DMS53 (cell line): ENCODE results near the gene NINJ2.
A peak's percentile ranks its signal among the peaks of the same experiment; 100 is the strongest.

ENCODE experiments used
- DNase-seq: peaks from one replicate; lab custom pipeline; 2025; lab: John Stamatoyannopoulos, UW

The NINJ2 gene

GRCh38 chr12:546920-547845 lies 116.1 kb downstream of the NINJ2 start:
- DNase-seq = peak; percentile 90

GRCh38 chr12:546265-546919 lies 116.9 kb downstream of the NINJ2 start:
- DNase-seq = peak; percentile 60

- no peak for DNase-seq
These were observed 117.4 kb downstream of the NINJ2 start for GRCh38 chr12:545835-546234.

GRCh38 chr12:544941-545635 lies 118.2 kb downstream of the NINJ2 start:
- DNase-seq = peak; percentile 43

- no peak for DNase-seq
These were observed 119.1 kb downstream of the NINJ2 start for GRCh38 chr12:544142-544541.

- DNase-seq = no peak
These were observed 120.2 kb downstream of the NINJ2 start for GRCh38 chr12:543114-543451.

GRCh38 chr12:542395-543113 lies 120.7 kb downstream of the NINJ2 start:
- DNase-seq = no peak

GRCh38 chr12:541676-542324 lies 121.4 kb downstream of the NINJ2 start:
- no peak for DNase-seq

GRCh38 chr12:539540-540310 lies 123.5 kb downstream of the NINJ2 start:
- DNase-seq = no peak

- DNase-seq = peak; percentile 42
These were observed 124.3 kb downstream of the NINJ2 start for GRCh38 chr12:538731-539539.

GRCh38 chr12:537772-538171 lies 125.5 kb downstream of the NINJ2 start:
- peak; percentile 97 for DNase-seq

- DNase-seq = no peak
These were observed 126.4 kb downstream of the NINJ2 start for GRCh38 chr12:536751-537245.

- no peak for DNase-seq
These were observed 127.8 kb downstream of the NINJ2 start for GRCh38 chr12:535396-535795.

- no peak for DNase-seq
These were observed 129.0 kb downstream of the NINJ2 start for GRCh38 chr12:534216-534615.

- no peak for DNase-seq
These were observed 129.5 kb downstream of the NINJ2 start for GRCh38 chr12:533718-534117.

- peak; percentile 88 for DNase-seq
These were observed 130.2 kb downstream of the NINJ2 start for GRCh38 chr12:532908-533565.

- peak; percentile 40 for DNase-seq
These were observed 131.2 kb downstream of the NINJ2 start for GRCh38 chr12:531951-532585.

- no peak for DNase-seq
These were observed 132.4 kb downstream of the NINJ2 start for GRCh38 chr12:530821-531220.

GRCh38 chr12:530308-530707 lies 132.9 kb downstream of the NINJ2 start:
- DNase-seq = peak; percentile 83
